Ascending aorta (tissue), 2 donors: Measurements from ENCODE around the gene ANKRD45. TPM values are rescaled to one million over a fixed set of nuclear protein-coding genes. Genes with fewer than 3 reads are reported as not detected.
"Not testable (repeated sequence)": the region's sequence is repeated elsewhere in the genome, so short reads cannot be mapped to it uniquely, and the experiment has no call there.

Experiments used
- DNase-seq, 2 donors: peaks; one replicate each; pipeline ENCODE4 v3.0.0-alpha.2; 2019; ENCODE audit warnings: low spot score in 2 of 2
- H3K27ac ChIP-seq, 2 donors: fragments of 200-600 bp; sonication (generic); one replicate each; pipeline ENCODE4 v1.5.1; 2016 to 2017; ENCODE audit warnings: mild to moderate bottlenecking in 1 of 2
- H3K27me3 ChIP-seq: fragments of 200-600 bp; sonication (generic); one replicate; pipeline ENCODE4 v1.5.1; 2017
- H3K36me3 ChIP-seq, 2 donors: fragments of 200-600 bp; sonication (generic); one replicate each; pipeline ENCODE4 v1.5.1; 2016
- H3K4me1 ChIP-seq, 2 donors: fragments of 200-600 bp; sonication (generic); one replicate each; pipeline ENCODE4 v1.5.1; 2016 to 2017; ENCODE audit warnings: mild to moderate bottlenecking in 1 of 2
- H3K4me3 ChIP-seq, 2 donors: fragments of 200-600 bp; sonication (generic); one replicate each; pipeline ENCODE4 v1.5.1; 2016 to 2017; ENCODE audit warnings: mild to moderate bottlenecking in 1 of 2
- H3K9me3 ChIP-seq, 2 donors: fragments of 200-600 bp; sonication (generic); one replicate each; pipeline ENCODE4 v1.5.1; 2016
- intact Hi-C: fragments of 100-400 bp; cut with DNase I; formaldehyde crosslinking; loops from one replicate; pipeline ENCODE4 v1.15.1; 2023
- total RNA-seq: library from RNA; depleted of rRNA; stranded (reverse); fragments of >200 nt; gene quantifications from one replicate; pipeline ENCODE4 v1.1.0, GENCODE V29; 2016
- TF ChIP-seq, protein P1 (sequence below), 3 experiments: fragments of 200-600 bp in 2 of 3; fragments of 450-650 bp in 1 of 3; sonication (generic) in 2 of 3; IDR thresholded peaks; one replicate each; pipeline ENCODE4 v1.5.1; 2016 to 2019; ENCODE audit warnings: antibody characterized with exemption in 3 of 3, mild to moderate bottlenecking in 1 of 3, moderate library complexity in 1 of 3

The ANKRD45 gene
- total RNA-seq, 1 donor from 2014 or later: not detected

DNA sequence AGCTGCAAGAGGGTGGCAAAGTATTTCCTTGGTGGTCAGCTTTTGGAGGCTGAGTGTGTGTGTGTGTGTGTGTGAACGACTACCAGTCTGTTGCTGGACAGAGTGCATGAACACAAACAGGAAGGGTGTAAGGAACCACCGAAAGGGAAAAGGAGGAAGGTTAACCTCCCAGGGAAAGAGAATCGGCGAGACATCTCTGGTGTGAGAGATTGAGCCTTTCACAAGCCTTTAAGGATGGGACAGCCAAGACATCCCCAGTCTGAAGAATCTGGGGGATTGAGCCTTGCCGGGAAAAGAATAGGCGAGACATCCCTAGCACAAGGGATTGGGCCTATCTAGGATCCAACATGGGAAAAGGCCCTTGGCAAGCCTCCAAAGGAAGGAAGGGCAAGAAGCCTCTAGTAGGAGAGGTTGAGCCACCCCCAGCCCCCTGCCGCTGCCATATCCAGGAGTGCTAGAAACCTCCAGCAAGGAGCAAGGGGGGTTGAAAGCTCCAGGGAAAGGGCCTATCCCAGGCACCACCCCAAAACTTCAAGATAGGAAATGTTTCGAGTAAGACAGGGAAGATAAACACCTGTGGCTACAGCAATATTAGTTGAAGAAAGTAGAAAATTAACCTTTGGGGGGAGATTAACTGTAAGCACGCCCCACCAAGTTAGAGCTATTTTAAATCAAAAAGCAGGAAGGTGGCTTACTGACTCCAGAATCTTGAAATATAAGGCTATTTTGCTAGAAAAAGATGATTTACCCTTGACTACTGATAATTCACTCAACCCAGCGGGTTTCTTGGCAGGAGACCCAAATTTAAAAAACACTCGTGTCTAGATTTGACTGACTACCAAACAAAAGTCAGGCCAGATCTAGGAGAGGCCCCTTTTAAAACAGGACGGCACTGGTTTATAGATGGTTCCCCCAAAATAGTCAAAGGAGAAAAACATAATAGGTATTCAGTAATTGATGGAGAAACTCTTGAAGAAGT lies 31.3 kb downstream of the ANKRD45 start:
- intact Hi-C loops: no loop called here
- H3K4me1 ChIP-seq: no peaks in the 10 kb centered on the region
- H3K4me3 ChIP-seq: no peak overlapping the region
- H3K27me3 ChIP-seq: no peaks in the 10 kb centered on the region
- DNase-seq: no peak
- peaks cover 0 to 6% of the 10 kb centered on the region in 2 donors for H3K9me3 ChIP-seq
- TF ChIP-seq, protein P1, sequence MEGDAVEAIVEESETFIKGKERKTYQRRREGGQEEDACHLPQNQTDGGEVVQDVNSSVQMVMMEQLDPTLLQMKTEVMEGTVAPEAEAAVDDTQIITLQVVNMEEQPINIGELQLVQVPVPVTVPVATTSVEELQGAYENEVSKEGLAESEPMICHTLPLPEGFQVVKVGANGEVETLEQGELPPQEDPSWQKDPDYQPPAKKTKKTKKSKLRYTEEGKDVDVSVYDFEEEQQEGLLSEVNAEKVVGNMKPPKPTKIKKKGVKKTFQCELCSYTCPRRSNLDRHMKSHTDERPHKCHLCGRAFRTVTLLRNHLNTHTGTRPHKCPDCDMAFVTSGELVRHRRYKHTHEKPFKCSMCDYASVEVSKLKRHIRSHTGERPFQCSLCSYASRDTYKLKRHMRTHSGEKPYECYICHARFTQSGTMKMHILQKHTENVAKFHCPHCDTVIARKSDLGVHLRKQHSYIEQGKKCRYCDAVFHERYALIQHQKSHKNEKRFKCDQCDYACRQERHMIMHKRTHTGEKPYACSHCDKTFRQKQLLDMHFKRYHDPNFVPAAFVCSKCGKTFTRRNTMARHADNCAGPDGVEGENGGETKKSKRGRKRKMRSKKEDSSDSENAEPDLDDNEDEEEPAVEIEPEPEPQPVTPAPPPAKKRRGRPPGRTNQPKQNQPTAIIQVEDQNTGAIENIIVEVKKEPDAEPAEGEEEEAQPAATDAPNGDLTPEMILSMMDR (IDR thresholded peaks at IDR 0.05): no peak
- no peaks in the 10 kb centered on the region for H3K36me3 ChIP-seq
- no peak overlapping the region for H3K27ac ChIP-seq

DNA sequence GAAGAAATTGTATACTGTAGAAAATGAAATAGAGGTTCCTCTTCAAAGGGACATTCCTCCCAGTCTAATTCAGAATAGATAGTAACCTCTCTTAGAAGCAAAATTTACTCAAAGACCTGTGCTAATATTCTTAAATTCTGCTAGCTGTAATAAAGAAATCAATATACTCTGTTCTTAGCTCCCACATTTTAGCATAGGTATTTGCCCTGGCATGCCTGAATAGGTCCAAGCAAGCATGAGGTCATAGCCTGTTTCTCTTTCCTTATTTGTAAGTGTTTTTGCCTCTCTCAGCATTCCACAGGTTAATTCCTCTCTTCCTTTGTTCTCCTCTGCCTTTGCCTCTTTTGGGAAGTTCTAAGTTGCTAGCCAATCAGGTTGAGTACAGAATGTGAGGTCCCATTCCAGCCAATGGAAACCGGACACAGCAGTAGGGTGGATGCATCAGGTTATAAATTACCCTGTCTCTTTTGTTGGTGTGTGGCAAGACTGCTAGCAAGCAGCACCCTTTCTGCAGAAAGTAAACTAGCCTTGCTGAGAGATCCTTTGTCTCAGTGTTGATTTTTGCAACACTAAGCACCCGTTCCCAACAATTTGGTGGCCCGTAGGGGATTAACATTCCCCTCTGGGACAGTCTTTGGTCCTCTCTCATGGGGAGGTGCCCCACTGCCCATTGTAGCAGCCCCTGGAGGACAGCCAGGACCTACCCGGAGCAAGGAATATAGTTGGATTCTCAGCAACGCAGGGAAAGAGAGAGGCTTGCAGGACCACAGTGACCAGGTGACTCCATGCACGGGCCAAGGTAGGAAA lies 32.2 kb downstream of the ANKRD45 start:
- DNase-seq, intact Hi-C loops, H3K36me3 ChIP-seq, H3K4me3 ChIP-seq, H3K9me3 ChIP-seq, H3K27ac ChIP-seq, H3K4me1 ChIP-seq, H3K27me3 ChIP-seq: not testable (repeated sequence)

DNA sequence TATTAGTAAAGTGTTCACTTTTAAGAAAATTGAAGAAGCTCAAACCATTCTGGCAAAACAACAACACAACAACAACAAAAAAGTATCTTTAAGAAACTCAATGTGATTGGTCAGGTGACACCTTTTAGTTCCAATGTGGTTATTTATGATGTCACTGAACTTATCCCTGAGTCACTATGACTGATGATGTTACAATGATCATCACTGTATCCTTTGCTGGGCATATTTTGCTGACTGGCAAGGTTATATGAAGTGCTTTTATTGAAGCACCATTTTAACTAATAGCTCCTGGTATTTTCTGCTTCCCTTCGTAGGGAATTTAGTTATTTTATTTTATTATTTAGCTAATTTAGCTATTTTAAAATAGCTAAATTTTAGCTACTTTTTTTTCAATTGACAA lies 34.5 kb downstream of the ANKRD45 start, which contains the start of gene TEX50:
TSS of gene TEX50 (plus strand) at position 223 of the 400 bp plus-strand sequence. CDS start 184 bp downstream, outside the sequence.
- no peaks in the 10 kb centered on the region for H3K27me3 ChIP-seq
- no peak within 1 kb of the TSS for H3K4me3 ChIP-seq
- no peak within 1 kb of the TSS for H3K27ac ChIP-seq
- peaks cover 0 to 6% of the 10 kb centered on the region in 2 donors for H3K9me3 ChIP-seq
- H3K36me3 ChIP-seq: no peaks in the 10 kb centered on the region
- intact Hi-C loops: no loop called here
- no peak for DNase-seq
- TF ChIP-seq, protein P1 (IDR thresholded peaks at IDR 0.05): no peak
- H3K4me1 ChIP-seq: no peaks in the 10 kb centered on the region

DNA sequence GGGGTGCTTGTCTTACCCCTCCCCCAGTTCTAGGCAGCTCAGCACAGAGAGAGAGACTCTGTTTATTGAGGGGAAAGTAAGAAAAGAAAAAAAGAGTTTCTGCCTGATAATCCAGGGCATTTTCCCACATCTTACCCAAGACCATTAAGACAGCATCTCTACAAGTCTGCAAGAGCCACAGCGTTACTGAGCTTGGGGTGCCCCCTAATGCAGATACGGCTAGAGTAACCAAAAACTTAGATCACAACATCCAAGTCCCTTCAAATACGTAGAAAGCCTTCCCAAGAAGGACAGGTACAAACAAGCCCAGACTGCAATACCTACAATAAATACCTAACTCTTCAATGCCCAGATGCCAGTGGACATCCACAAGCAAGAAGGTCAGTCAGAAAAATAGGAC lies 40.8 kb downstream of the ANKRD45 start:
- Histone ChIP-seq H3K4me1 (no peaks in the 10 kb centered on the region), H3K4me3 (no peak overlapping the region), H3K9me3 (no peaks in the 10 kb centered on the region), H3K27me3 (no peaks in the 10 kb centered on the region), H3K36me3 (no peaks in the 10 kb centered on the region), H3K27ac (no peak overlapping the region)
- TF ChIP-seq, protein P1 (IDR thresholded peaks at IDR 0.05): no peak
- intact Hi-C loops: no loop called here
- no peak for DNase-seq

DNA sequence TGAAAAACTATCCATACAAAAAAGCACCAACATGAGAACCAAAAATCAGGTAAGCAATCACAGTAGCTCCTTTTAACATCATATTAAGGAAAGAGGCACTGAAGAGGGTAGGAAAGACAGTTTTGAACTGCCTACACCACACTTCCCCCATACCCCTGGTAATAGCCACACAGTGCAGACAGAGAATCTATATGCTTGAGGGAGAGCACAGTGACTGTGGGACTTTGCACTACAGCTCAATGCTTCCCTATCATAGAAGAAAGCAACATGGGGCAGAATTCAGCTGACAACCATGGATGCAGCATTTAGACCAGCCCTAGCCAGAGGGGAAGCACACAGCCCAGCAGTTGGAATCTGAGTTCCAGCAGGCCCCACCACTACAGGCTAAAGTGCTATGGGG lies 42.4 kb downstream of the ANKRD45 start:
- Histone ChIP-seq H3K36me3 (no peaks in the 10 kb centered on the region), H3K9me3 (no peaks in the 10 kb centered on the region), H3K4me3 (no peak overlapping the region), H3K4me1 (no peaks in the 10 kb centered on the region), H3K27me3 (no peaks in the 10 kb centered on the region), H3K27ac (no peak overlapping the region)
- intact Hi-C loops: no loop called here
- no peak for DNase-seq
- TF ChIP-seq, protein P1 (IDR thresholded peaks at IDR 0.05): no peak

DNA sequence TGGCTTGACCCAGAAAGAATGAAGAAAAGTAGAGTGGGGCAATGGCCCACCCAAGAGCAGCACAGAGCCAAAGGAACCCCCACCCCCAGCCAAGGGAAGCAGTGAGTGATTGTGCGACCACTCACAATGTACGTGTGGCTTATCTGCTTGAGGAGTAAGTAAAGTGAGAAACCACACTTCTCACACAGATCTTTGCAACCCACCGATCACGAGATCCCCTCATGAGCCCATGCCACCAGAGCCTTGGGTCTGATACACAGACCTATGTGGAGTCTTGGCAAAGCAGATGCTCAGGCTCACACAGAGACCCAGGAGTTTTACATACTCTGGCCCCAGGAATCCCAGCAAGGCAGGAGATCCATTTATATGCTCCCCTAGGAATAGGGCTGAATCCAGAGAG lies 52.8 kb downstream of the ANKRD45 start:
- intact Hi-C loops: no loop called here
- H3K4me1 ChIP-seq: no peaks in the 10 kb centered on the region
- H3K9me3 ChIP-seq: peaks cover 0 to 19% of the 10 kb centered on the region in 2 donors

DNA sequence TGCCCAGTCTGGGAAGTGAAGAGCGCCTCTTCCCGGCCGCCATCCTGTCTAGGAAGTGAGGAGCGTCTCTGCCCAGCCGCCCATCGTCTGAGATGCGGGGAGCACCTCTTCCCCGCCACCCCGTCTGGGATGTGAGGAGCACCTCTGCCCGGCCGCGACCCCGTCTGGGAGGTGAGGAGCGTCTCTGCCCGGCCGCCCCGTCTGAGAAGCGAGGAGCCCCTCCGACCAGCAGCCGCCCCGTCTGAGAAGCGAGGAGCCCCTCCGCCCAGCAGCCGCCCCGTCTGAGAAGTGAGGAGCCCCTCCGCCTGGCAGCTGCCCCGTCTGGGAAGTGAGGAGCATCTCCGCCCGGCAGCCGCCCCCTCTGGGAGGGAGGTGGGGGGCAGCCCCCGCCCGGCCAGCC lies 56.6 kb downstream of the ANKRD45 start:
- H3K4me1 ChIP-seq, H3K9me3 ChIP-seq, H3K4me3 ChIP-seq, DNase-seq, H3K27me3 ChIP-seq, H3K36me3 ChIP-seq, H3K27ac ChIP-seq, intact Hi-C loops: not testable (repeated sequence)

More for the DNA sequence above, 52.8 kb downstream of the ANKRD45 start:
- Histone ChIP-seq H3K36me3 (no peaks in the 10 kb centered on the region), H3K4me3 (no peak overlapping the region), H3K27me3 (no peaks in the 10 kb centered on the region), H3K27ac (no peak overlapping the region)
- TF ChIP-seq, protein P1 (IDR thresholded peaks at IDR 0.05): no peak
- no peak for DNase-seq
